AG09309 (cell line): ENCODE measurements around the gene CPED1.
A peak's percentile ranks its signal among the peaks of the same experiment; 100 is the strongest.
"Not testable (repeated sequence)": the region's sequence is repeated elsewhere in the genome, so short reads cannot be mapped to it uniquely, and the experiment has no call there.

Experiments used
- DNase-seq: peaks from one replicate; pipeline ENCODE4 v3.0.0-alpha.2; 2010; ENCODE audit warnings: low read depth
- H3K4me3 ChIP-seq: 2 replicates; pipeline ENCODE4 v1.5.1; 2011; ENCODE audit warnings: mild to moderate bottlenecking, low read depth, low read length, moderate library complexity; ENCODE audit not compliant: control insufficient read depth
- TF ChIP-seq, protein P1 (sequence below): IDR thresholded peaks from 2 replicates; pipeline ENCODE4 v1.5.1; 2011; ENCODE audit warnings: mild to moderate bottlenecking, low read depth, low read length, inconsistent platforms; ENCODE audit not compliant: insufficient read depth, control insufficient read depth; ENCODE audit errors: missing control alignments

Gene CPED1

DNA sequence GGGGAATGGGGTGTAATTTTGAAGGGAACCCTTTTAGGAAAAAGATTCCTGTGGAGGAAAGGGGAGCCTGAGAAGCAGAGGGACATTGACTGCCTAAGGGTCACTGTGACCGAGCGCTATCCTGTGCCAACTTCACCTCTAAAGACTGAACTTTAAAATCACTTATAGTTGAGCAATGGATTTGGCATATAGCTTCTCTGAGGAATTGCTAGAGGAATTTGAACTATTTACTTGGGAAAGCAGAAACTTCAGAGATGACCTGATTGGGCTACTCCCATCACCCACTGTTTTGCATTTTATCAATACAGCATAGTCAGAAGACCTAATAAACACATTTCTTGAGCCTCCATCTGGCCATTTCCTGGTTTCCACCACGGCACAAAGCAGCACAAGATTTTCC lies 316.6 kb downstream of the CPED1 start:
- no peak for DNase-seq

DNA sequence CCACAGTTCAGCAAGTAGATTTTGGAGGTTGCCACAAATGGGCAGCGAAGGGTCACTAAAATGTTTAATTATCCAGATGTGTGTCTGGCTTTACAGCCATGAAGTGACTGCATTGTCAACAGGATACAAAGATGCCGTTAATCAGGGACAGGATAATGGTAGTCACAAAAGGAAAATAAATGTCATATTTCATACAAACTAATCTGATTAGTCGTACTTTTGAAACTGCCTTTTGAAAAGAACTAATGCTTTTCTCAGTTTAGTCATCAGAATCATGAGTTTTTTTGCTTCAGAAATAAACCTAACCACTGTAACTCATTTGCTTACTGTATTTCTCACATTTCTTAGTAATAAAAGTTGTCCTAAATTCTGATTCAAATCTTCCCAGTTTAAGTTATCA lies 318.1 kb downstream of the CPED1 start:
- TF ChIP-seq, protein P1, sequence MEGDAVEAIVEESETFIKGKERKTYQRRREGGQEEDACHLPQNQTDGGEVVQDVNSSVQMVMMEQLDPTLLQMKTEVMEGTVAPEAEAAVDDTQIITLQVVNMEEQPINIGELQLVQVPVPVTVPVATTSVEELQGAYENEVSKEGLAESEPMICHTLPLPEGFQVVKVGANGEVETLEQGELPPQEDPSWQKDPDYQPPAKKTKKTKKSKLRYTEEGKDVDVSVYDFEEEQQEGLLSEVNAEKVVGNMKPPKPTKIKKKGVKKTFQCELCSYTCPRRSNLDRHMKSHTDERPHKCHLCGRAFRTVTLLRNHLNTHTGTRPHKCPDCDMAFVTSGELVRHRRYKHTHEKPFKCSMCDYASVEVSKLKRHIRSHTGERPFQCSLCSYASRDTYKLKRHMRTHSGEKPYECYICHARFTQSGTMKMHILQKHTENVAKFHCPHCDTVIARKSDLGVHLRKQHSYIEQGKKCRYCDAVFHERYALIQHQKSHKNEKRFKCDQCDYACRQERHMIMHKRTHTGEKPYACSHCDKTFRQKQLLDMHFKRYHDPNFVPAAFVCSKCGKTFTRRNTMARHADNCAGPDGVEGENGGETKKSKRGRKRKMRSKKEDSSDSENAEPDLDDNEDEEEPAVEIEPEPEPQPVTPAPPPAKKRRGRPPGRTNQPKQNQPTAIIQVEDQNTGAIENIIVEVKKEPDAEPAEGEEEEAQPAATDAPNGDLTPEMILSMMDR, result no peak
- no peak overlapping the region for H3K4me3 ChIP-seq
- no peak for DNase-seq

More for the DNA sequence above, 316.6 kb downstream of the CPED1 start:
- H3K4me3 ChIP-seq, result no peak overlapping the region
- TF ChIP-seq, protein P1, result no peak

DNA sequence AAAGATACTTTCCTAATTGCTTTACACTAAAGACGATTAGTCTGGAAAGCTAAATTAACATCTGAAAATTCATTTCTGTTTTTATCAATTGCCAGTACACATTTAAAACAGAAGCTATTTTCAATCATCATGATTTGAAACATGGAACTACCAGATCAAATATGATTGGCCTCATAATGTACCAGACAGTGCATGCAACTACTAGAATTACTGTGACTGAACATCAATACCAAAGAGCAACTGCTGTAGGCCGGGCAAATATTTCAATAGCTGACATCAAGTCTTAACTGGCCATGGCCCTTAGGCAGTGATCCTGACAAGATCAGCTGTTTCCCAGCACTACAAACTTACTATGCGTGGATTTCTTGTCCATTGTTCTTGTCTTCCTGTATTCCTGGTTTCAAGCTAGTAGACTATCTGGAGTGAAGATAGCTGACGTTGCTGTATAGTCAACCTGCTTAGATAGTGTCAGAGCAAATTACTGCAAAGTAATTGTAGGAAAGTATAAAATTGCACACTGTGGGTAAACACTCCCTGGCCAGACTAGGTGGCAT lies 318.6 kb downstream of the CPED1 start:
- DNase-seq, result no peak
- H3K4me3 ChIP-seq, result no peak overlapping the region
- TF ChIP-seq, protein P1, result no peak

DNA sequence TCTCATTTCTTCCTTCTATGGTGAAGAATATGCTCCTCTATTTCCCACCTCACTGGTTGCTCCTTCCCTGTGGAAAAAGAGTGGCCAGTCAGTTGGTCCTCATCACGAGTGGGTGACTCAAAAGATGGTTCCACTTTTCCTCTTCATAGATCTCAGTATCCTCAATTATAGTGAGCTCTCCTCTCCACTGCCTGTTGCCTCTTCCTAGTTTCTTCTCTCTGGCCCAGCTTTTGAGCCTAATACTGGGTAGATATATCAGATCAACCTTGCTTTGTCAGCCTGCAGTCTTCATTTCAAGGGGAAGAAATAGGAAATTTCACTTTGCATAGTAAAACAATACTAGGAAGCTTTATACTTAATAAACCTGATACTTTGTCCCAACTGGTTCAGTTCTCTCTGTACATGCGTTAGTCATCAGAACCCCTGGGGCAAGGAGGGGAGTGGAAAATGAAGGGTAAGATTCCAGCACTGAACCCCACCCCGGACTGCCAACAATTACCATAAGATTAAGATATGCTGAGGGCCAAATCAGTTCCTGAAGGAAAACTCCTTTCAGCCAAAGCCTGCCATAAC lies 324.8 kb downstream of the CPED1 start:
- no peak overlapping the region for H3K4me3 ChIP-seq
- TF ChIP-seq, protein P1, result no peak
- no peak for DNase-seq

DNA sequence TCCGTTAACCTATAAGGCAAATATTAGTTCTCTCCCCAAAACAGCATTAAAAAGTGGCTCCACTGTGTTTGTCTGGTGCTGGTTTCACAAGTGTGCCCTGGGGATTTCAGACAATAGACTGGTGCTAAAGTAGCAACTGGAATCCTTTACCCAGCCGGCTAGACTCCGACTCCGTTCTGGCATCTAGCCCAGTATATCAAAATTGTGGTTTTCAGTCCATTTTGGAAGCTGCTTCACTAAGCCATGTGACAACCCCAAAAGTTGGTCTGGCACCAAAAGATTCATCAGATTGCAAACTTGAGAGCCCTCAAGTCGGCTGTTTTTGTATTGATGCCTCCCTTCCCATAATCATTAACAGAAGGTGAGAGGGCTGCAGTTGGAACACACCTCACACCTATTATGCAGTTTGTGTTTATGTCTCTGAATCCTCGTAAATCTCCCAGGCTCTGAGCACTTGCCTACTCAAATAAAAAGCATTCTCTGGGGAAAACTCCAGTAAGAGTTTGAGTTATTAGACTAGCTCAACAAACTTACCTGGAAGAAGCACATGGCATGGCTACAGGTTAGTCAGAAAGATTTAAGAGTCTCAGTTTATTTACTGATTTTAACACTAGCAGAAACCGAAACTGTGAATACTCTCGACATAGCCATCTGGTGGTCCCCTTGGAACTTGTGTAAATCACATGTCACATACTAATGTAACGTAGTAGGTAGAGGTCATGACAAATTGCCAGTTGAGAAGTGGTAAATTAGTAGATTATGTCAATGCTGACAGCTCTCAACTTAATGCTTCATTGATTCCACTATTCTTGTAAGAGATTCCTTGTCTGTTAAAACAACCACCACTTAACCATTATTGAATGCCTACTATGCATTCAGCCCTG lies 325.5 kb downstream of the CPED1 start:
- peak; percentile 57 for DNase-seq
- no peak overlapping the region for H3K4me3 ChIP-seq
- TF ChIP-seq, protein P1, result no peak

DNA sequence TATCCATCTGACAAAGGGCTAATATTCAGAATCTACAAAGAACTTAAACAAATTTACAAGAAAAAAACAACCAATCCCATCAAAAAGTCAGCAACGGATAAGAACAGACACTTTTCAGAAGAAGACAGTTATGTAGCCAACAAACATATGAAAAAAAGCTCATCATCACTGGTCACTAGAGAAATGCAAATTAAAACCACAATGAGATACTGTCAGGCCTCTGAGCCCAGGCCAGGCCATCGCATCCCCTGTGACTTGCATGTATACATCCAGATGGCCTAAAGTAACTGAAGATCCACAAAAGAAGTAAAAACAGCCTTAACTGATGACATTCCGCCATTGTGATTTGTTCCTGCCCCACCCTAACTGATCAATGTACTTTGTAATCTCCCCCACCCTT lies 326.7 kb downstream of the CPED1 start:
- H3K4me3 ChIP-seq, DNase-seq: not testable (repeated sequence)

DNA sequence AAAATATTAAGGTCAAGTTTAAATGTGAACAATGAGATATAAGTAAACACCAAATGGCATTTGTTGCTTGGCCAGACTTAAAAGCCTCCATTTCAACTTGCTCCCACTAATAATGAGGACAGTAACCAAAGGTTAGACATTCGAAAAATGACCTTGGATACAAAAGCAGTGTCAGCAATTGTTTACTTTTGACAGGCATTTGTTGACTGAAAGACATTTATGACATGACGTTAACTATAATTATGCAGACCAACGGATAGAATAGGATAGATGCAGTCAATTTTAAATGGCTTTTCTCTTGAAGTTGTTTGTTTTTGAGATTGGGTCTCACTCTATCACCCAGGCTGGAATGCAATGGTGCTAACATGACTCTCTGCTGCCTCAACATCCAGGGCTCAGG lies 333.9 kb downstream of the CPED1 start:
- TF ChIP-seq, protein P1, result no peak
- H3K4me3 ChIP-seq, result no peak overlapping the region
- no peak for DNase-seq
